Islet precursor cell (in vitro differentiated cells): Measurements from ENCODE around the gene ARL14EPL.
"Not testable (repeated sequence)": the region's sequence is repeated elsewhere in the genome, so short reads cannot be mapped to it uniquely, and the experiment has no call there.

Source experiments
- DNase-seq: peaks from one replicate; pipeline ENCODE4 v3.0.0-alpha.2; 2018

The ARL14EPL gene

GRCh38 chr5:116058346-116058936 lies 26.2 kb downstream of the ARL14EPL start:
- no peak for DNase-seq

GRCh38 chr5:116062352-116062751 lies 30.1 kb downstream of the ARL14EPL start:
- no peak for DNase-seq

- DNase-seq, result no peak
Measured at GRCh38 chr5:116063950-116064349, 31.7 kb downstream of the ARL14EPL start.

GRCh38 chr5:116068028-116068632 lies 35.9 kb downstream of the ARL14EPL start:
- DNase-seq, result no peak

- DNase-seq, result no peak
Measured at GRCh38 chr5:116071211-116071610, 38.9 kb downstream of the ARL14EPL start.

GRCh38 chr5:116075191-116075831 lies 43.0 kb downstream of the ARL14EPL start:
- peak; percentile 61 for DNase-seq

- no peak for DNase-seq
Measured at GRCh38 chr5:116076496-116076895, 44.2 kb downstream of the ARL14EPL start.

- no peak for DNase-seq
Measured at GRCh38 chr5:116078199-116078598, 45.9 kb downstream of the ARL14EPL start.

- DNase-seq, result no peak
Measured at GRCh38 chr5:116084287-116084691, 52.0 kb downstream of the ARL14EPL start.

GRCh38 chr5:116084871-116085715 lies 52.8 kb downstream of the ARL14EPL start, which contains the start of gene COMMD10:
TSS of gene COMMD10 (plus strand) at chr5:116085025.
- DNase-seq, result peak; percentile 88

GRCh38 chr5:116086309-116086708 lies 54.0 kb downstream of the ARL14EPL start:
- DNase-seq, result not testable (repeated sequence)

- no peak for DNase-seq
Measured at GRCh38 chr5:116088062-116088461, 55.8 kb downstream of the ARL14EPL start.

GRCh38 chr5:116090302-116090701 lies 58.0 kb downstream of the ARL14EPL start:
- no peak for DNase-seq

GRCh38 chr5:116091416-116091815 lies 59.1 kb downstream of the ARL14EPL start:
- no peak for DNase-seq

- no peak for DNase-seq
Measured at GRCh38 chr5:116097301-116097700, 65.0 kb downstream of the ARL14EPL start.

GRCh38 chr5:116098998-116099397 lies 66.7 kb downstream of the ARL14EPL start:
- no peak for DNase-seq

- not testable (repeated sequence) for DNase-seq
Measured at GRCh38 chr5:116104941-116105340, 72.7 kb downstream of the ARL14EPL start.
